Activated CD8-positive, alpha-beta memory T cell treated with anti-CD3 and anti-CD28 coated beads, Interleukin-2, amount 50 U/mL, for 24 hours (primary cell): ENCODE results near the gene STRBP.
"Not testable (repeated sequence)": the region's sequence is repeated elsewhere in the genome, so short reads cannot be mapped to it uniquely, and the experiment has no call there.

Experiments used
- DNase-seq: peaks from one replicate; pipeline ENCODE4 v3.0.0-alpha.2; 2020; ENCODE audit errors: extremely low read depth

Gene STRBP

DNA sequence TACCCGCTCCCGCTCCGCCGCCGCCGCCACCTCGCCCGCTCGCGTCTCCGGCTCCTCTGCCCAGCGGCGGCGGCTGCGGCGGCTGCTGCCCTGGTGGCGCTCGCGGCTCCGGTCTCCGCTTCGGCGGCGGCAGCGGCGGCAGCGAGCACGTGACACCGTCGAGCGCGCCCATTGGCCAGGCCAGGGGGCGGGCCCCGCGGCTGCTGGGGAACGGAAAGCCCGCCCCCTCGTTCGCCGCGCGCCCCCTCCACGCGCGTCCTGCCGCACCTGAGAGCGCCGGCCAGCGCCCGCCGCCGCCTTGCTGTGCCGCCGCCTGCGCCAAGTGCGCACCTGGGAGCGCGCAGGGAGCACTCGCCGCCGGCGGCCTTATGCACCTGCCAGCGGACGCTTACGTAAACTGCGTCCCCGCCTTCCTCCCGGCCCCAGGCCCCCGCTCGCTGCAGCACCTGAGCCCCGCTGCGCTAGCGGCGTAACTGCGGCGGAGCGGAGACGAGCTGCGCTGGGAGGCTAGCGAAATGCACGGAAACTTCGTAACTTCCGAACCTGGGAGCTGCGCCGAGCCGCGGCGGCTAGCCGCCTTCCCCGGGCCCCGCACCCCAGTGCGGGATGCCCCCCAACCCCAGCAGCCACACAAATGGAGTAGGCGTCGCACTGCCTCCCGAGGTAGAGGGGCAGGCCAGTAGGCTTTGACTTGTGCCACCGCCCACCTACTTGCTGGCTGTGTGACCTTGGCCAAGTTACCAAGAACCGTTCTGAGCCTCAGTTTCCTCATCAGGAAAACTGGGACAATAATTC lies at the start of gene STRBP:
Gene STRBP (minus strand): TSS at position 122 of the 795 bp plus-strand sequence. CDS start 84,452 bp downstream, outside the sequence.
- peak; percentile 57 for DNase-seq

DNA sequence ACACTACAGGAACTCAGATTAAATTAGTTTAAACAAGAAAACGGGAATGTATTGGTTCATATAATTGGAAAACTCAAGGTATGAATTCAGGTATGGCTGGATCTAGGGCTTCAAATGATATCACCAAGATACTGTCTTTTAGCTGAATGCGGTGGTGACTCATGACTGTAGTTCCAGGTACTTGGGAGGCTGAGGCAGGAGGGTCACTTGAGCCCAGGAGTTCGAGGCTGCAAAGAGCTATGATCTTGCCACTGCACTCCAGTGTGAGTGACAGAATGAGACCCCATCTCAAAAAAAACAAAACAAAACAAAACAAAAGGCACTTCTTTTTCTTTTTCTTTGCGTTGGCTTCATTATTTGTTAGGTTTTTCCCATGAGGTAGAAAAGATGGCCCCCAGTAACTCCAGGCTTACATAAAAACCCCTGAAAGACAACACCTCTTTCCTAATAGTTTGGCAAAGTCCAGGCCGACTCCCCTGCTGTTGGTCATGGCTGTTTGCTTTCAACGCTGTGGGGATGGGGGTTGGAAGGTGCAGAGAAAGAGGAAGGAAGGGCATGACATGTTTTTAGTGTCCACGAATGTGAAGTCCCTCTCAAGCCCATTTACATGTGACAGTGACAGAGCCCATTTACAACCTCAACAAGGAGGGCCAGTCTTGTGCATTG lies 47.8 kb upstream of the STRBP start:
- DNase-seq = no peak

DNA sequence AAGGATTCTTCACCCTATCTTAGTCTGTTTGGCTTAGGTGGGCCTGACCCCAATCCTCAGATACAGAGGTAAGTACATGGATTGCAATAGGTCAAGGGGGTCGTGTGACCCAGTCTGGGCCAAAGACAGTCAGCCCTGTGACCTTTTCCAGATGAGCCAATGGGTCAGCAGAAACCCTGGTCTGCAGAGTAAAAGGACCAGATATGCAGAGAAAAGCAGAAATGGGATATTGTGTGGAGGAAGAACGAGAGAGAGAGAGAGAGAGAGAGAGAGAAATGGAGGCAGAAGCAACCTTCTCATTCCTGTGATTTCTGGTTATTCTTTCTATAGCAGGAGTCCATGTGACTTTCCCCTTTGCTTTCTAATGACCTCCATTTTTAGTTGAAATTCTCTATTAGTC lies 47.2 kb upstream of the STRBP start:
- DNase-seq = no peak

DNA sequence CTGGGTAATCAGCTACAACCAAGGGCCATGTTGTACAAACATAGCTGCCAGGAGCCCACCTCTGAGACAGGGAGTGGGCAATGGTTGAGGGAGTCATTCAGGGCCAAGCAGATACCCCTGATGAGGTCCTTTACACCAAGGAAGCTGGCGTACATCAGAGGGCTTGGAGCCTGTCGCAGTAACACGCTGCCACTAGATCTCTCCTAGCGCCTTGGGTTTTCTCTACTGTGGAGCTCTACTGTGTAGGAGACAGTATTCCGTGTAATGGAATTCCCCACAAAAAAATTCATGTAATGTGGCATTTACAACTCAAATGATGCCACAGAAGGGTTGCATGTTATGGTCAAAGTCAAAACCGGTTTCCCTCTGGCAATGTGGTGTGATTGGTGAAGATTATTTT lies 46.2 kb upstream of the STRBP start:
- DNase-seq = no peak

DNA sequence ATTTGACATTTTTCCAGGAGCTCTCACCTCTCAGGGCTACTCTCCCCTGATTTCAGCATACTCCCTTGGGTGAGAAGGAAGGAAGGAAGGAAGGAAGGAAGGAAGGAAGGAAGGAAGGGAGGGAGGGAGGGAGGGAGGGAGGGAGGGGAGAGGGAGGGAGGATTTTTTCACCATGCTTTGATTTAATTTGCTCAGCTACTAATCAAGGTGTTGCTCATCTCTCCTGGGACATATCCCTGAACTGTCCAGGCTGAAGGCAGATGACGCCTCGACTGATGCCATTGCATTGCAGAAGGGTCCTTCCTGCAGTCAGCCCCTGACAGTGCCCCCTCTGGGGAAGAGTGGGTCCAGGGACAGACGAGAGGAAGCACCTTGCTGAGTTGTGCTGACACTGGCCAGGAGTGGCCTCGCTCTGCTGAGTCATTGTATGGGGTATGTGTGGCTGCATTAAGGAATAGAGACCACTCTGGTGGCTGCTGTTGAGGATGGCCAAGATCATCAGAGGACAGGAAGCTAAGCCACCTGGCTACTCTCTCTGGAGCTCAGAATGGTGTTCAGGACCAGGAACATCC lies 44.0 kb upstream of the STRBP start:
- DNase-seq = no peak

DNA sequence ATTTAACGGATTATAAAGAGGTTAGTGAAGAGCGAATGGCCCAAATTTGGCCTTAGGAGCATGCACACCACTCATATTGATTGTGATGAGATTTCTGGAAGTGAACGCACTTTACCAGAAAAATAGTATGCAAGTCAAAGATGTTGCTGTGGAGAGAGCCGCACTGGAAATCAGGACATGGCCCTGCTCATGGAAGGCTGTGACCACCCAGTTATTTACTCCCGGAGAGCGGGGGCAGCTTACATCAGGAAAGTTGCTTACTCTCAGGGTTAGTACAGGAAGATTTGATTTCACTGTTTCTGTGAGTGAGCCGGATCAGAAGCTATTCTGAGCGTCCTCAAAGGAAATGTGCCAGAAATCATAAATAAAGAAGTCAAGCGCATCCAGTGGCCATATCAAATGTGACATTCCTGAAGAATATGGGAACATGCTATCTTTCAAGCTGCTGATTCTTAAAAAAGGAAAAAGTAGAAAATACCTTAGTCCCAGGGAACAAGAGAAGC lies 42.9 kb upstream of the STRBP start:
- no peak for DNase-seq

DNA sequence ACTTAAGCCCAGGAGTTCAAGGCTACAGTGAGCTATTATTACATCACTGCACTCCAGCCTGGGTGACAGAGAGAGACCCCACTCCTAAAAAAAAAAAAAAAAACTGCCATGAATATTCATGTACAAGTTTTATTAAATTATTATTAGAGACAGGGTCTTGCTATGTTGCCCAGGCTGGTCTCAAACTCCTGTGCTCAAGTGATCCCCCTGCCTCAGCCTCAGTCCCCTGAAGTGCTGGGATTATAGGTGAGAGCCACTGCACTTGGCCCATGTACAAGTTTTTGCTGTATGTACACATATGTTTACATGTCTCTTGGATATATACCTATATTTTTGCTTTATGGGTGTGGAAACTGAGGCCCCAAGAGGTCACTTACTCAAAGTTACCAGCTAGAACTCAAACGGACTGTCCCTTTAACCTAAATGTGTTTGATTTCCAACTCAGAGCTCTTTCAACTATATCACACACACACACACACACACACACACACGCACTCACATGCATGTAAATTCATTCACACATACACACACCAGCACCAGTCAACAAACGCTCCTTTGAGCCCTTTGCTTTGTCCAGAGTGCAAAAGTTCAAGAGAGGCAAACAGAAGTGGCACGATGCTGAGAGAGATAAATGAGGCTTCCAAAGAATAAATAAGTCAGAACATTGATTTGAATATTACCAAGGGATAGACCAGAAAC lies 42.3 kb upstream of the STRBP start:
- DNase-seq = no peak

DNA sequence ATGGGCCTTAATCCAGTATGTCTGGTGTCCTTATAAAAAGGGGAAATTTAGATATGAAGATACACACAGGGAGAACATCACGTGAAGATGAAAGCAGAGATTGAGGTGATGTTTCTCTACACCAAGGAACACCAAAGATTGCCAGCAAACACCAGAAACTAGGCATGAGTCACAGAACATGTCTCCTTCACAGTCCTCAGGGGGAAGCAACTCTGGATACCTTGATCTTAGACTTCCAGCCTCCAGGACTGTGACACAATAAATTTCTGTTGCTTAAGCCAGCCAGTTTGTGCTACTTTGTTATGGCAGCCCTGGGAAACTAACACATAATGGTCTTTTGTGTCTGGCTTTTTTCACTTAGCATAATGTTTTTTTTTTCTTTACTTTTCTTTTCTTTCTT lies 41.2 kb upstream of the STRBP start:
- no peak for DNase-seq

DNA sequence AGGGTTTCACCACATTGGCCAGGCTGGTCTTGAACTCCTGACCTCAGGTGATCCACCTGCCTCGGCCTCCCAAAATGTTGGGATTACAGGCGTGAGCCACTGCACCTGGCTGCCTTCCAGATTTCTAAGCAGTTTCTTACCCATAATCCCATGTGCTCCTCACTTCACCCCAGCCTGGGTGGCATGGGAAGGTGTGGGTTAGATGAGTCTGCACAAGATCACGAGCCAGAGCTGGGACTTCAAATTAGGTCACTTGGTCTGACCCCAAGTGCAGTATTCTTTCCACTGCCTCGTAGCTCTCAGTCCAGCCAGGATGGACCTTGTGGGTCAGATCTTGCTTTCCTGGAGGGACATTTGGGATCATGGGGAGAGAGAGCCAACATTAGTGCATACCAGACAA lies 37.5 kb upstream of the STRBP start:
- DNase-seq = no peak

DNA sequence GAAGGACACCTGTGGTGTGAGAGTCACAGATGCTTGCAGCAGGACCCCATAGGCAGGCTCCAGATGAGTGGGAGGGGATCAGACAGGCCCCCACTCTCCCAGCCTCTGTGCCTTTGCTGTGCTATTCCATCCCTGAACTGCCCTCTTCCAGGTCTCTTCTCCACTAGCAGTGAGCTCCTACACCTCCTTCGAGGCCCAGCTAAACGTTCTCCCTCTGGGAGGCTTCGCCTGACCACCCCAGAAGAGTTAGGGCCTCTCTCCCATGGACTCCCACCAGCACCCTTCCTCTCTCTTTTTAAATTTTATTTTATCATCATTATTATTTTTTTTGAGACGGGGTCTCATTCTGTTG lies 35.9 kb upstream of the STRBP start:
- no peak for DNase-seq

DNA sequence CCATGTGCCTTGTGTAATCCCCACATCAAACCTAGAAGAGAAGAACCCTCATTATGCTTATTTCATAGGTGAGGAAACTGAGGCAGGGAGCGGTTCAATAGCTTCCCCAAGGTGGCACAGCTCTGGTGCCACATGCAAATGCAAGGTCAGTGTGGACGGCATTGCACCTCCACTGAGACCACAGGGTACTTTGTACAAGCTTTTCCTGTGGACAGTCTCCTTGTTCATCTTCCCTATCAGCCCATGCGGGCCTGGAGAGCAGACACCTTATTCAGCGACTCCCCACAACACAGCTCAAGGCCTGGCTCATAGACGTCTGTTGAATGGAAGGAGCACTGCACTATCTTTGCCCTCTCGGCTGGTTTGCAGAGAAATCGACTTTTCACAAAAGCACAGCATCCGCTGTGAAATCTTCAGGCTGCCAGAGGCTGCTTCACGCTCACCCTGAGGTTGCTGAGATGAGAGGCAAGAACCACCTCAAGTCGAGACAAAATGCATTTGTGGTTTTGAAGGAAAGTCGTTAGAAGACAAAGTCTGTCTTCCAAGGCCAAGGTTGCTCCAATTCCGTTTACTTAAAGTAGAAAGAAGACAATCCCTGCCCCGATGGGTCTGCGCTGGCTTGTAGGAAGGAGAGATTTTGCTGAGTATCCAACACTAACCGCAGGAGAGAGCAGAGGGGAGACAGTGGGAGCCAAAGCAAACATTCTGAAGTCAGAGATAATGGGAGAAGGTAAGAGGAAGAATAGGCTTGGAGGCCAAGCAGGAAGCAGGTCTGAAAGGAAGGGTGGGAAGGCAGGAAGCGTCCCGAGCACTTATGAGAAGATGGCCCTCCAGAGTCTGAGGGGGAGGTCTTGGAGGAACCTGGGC lies 34.2 kb upstream of the STRBP start:
- no peak for DNase-seq

DNA sequence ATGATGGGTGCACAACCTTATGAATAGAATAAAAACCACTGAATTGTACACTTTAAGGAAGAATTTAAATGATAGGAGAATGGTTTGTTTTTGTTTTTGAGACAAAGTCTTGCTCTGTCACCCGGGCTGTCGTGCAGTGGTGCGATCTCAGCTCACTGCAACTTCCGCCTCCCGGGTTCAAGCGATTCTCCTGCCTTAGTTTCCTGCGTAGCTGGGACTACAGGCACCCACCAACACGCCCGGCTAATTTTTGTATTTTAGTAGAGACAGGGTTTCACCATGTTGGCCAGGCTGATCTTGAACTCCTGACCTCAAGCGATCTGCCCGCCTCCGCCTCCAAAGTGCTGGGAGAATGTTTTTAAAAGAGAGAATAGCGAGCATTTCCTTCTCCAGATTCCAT lies 33.5 kb upstream of the STRBP start:
- not testable (repeated sequence) for DNase-seq

DNA sequence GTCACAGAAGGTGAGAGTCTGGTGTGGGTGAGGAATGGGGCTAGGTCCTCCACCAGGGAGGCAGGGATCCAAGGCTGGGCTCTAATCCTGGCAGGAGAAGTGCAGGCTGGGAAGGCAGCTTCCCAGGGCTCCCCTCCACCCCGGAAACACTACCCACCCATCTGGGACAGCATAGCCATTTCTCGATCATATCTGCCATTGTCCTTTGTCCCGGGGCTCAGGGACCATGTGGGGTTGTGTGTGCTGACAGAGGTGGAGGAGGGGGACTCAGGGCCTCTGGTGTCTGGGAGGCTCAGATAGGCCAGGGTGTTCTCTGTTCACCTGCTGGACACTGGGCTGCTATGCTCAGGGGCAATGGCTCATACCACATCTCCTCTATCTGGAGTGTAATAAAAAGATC lies 32.2 kb upstream of the STRBP start:
- no peak for DNase-seq

DNA sequence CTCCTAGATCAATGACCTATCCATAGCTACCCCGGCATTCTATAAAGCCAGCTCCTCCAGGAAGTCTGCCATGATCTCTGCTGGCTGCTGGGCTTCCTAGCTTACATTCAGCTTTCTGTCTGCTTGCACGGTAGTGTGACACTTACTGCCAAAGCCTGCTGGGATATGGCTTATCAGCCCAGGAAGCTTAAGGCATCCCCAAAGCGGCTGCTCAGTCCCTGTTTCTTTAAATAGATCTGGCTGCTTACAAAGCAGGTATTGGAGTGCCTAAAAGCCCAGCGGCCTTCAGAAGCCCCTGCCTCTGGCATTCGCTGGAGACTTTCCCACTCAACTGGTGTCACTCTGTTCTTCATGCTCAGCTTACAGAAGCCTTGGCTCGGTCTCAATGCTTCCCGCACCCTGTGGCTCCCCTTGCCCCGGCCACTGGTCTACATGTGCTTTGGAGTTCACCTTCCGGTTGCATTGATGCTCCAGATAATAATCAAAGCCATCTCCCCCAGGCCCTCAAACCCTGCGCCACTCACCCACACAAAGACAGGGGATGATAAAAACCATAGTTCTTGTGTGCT lies 31.3 kb upstream of the STRBP start:
- DNase-seq = no peak

DNA sequence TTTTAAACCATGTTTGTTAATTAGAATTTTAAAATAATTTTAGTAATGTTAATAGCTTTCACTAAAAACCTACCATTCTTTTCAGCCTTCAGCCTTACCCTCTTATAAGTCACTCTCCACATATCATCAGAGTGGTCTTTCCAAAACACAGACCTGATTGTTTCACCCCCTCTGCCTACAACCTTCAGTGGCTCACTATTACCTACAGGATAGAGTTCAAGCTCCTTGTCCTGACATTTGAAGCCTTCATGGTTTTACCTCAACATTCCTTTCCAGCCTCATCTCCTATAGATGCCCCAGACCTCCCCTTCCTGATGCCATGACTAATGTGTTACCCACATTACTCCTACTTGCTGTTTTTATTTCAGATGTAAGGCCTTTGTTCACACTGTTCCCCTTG lies 27.8 kb upstream of the STRBP start:
- no peak for DNase-seq

DNA sequence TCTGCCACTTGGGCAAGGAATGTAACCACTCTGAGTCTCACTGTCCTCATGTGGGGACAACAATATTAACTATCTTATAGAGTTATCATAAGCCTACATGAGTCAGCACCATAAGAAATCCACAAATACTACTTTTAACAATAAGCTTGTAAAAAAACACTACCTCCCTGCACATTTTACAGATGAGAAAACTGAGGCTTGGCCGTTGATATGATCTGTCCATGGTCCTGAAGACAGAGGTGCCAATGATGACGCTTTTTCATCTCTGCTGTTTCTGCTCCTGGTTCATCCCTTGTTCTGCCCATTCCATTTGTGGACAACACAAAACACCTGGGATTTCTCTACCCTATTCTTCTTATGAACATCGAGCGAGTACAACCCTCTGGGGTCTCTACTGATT lies 23.4 kb upstream of the STRBP start:
- DNase-seq = no peak

DNA sequence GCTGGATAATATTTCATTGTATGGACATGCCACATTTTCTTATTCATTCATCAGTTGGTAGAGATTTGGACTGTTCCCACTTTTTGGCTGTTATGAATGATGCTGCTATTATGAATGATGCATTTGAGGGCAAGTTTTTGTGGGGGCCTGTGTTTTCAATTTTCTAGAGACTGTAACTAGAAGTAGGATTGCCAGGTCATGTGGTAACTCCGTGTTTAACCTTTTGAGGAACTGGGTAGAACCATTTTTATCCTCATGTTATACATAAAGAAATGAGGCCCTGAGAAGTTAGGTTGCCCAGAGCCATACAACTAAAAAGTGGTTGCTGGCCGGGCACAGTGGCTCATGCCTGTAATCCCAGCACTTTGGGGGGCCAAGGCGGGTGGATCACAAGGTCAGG lies 22.4 kb upstream of the STRBP start:
- no peak for DNase-seq

DNA sequence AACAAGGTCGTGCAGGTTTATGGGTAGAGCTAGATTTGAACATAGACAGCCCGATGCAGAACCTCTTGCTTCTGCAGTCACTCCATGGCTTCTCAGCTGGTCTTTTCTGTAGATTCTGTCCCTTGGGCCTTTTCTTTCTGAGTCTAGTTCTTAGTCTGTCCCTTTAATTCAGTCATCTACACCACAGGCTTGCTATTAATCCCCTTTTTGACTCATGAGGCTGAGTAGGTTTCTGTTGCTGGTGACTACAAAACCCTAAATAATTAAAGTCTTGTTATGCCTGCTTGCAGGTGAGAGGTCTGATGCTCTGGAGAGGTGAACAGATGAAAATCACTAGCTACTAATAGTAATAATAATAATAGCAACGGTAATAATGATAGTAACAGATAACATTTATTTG lies 19.3 kb upstream of the STRBP start:
- DNase-seq = no peak

DNA sequence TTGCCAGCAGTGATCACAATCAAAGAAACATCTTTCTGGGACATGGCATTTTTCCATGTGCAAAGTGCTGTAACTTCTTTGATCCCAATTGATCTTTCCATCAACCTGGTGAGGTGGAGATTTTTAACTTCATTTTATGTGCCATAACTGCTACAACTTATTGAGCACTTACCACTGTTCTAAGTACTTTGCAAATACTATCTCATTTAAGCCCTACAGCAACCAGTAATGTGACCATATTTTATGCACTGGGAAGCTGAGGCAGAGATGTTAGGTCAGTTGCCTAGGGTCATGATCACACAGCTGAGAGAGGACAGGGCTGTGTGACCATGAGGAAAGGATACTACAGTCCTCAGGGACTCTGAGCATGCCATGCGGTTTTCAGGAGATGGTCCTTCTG lies 17.9 kb upstream of the STRBP start:
- no peak for DNase-seq

DNA sequence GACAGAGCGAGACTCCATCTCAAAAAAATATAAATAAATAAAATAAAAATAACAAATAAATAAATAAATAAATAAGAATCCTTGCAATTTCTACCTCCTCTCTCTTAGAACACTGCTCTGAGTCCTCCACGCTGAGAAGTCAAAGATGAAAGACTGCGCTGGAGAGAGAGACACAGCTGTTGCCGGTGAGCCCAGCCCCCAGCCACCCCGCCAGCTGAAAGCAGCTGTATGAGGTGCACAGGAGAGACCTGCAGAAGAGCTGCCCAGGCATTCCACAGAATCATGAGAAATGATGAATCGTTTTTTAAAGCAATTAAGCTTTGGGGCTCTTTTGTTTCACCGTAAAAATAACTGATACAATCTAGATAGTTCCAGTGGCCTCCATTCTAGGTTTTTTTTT lies 16.3 kb upstream of the STRBP start:
- DNase-seq = no peak

DNA sequence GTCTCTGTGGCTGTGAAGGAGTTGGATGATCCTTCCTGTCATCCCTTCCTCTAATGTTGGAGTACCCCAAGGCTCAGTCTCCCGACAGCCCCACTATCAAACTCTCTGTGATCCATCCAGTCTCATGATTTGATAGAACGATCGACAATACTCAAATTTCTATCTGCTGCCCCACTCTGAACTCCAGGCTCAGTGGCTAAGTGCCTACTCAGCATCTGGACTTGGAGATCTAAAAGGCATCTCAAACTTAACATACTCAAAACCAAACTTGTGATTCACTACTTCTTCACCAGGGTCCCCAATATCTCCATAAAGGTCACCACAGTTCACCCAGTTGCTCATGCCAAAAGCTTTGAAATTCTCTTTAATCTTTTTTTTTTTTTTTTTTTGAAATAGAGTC lies 15.1 kb upstream of the STRBP start:
- no peak for DNase-seq
